ENCODE results near the gene HELZ. TPM values are rescaled to one million over a fixed set of nuclear protein-coding genes. Genes with fewer than 3 reads are reported as not detected.
"Not testable (repeated sequence)": the region's sequence is repeated elsewhere in the genome, so short reads cannot be mapped to it uniquely, and the experiment has no call there.

Gene HELZ
- total RNA-seq, 1 donor, result 247 TPM

DNA sequence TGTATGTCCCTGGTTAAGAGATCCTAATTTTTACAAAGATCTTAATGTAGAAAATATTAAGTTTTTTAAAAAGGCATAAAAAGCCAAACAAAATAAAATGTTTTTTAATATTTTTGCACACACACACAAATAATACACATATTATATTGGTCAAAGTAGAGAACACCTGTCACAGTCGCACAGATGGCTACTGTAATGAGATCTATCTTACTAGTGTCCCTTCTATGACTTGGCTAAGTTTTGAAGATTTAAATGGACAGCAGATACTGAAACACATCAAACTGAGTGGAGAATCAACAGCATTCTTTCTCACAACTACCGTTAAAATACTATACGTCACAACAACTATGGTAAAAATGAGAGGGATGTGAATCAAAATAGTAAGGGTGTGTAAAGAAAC, 83.4 kb downstream of the HELZ start:
- Histone ChIP-seq H3K4me1 (ENCODE audit: insufficient read depth, low read length) (peaks cover 24% of the 10 kb centered on the region), H3K27me3 (ENCODE audit: insufficient read depth, low read length) (no peaks in the 10 kb centered on the region), H3K9me3 (ENCODE audit: low read depth, low read length) (no peaks in the 10 kb centered on the region), H3K4me3 (ENCODE audit: low read length) (no peak overlapping the region)

DNA sequence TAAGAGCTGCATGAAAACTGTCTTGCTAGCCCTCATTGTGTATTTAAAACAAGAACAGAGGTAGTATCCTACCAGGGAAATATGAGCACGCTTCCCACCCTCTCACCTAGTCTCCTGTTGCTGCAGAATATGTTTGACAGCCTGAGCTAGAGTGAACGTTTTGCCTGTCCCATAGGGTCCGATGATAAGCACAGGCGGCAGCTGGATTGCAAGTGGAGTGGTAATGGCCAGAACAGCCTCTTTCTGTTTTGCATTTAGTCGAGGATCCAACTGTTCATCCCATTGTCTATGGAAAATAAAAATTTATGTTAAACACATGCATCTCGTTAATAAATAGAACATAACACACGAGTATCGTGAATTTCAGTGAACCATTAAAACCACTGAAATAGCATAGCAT, 84.2 kb downstream of the HELZ start:
- H3K9me3 ChIP-seq (ENCODE audit: low read depth, low read length), result no peaks in the 10 kb centered on the region
- peaks cover 21% of the 10 kb centered on the region for H3K4me1 ChIP-seq (ENCODE audit: insufficient read depth, low read length)
- no peaks in the 10 kb centered on the region for H3K27me3 ChIP-seq (ENCODE audit: insufficient read depth, low read length)
- no peak overlapping the region for H3K4me3 ChIP-seq (ENCODE audit: low read length)

DNA sequence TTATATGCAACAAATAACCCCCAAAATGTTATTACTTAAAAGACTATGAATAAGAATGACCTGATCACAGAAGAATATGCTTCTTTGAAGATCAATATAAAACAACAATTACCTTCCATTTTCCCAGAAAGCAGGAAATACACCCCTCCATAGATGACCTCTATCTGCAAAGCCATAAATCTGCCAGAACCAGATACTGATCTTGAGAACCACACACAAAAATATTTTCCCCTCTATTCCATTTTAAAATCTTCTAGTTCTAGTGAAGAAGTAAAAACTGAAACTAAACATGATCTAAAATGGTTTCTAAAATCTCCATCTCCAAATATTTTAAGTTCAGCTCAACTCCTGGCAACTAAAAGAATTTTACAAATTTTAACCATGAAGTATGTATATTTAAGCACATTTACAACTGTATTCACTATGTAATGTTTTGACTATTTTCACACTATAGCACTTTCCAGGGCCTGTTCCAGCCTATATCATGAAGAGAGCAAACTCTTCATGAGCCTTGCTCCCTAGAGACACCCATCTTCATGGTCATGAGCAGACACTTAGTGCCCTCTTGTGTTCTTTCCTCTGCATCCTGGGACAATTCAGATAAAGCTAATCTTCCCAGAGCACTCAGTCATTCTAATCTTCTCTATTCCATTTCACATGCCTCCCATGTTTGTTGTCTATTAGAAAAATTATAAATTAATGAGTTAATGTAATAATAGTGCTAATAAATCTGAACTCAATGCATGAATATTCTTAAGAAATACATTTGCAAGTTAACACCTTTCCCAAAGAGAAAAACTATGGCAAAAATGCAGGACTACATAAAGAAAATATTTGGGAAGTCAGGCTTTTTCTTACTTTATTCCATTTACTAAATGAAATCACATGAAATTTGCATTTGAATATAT, 87.0 kb downstream of the HELZ start:
- no peaks in the 10 kb centered on the region for H3K4me1 ChIP-seq (ENCODE audit: insufficient read depth, low read length)
- H3K9me3 ChIP-seq (ENCODE audit: low read depth, low read length), result no peaks in the 10 kb centered on the region
- no peaks in the 10 kb centered on the region for H3K27me3 ChIP-seq (ENCODE audit: insufficient read depth, low read length)
- no peak overlapping the region for H3K4me3 ChIP-seq (ENCODE audit: low read length)

DNA sequence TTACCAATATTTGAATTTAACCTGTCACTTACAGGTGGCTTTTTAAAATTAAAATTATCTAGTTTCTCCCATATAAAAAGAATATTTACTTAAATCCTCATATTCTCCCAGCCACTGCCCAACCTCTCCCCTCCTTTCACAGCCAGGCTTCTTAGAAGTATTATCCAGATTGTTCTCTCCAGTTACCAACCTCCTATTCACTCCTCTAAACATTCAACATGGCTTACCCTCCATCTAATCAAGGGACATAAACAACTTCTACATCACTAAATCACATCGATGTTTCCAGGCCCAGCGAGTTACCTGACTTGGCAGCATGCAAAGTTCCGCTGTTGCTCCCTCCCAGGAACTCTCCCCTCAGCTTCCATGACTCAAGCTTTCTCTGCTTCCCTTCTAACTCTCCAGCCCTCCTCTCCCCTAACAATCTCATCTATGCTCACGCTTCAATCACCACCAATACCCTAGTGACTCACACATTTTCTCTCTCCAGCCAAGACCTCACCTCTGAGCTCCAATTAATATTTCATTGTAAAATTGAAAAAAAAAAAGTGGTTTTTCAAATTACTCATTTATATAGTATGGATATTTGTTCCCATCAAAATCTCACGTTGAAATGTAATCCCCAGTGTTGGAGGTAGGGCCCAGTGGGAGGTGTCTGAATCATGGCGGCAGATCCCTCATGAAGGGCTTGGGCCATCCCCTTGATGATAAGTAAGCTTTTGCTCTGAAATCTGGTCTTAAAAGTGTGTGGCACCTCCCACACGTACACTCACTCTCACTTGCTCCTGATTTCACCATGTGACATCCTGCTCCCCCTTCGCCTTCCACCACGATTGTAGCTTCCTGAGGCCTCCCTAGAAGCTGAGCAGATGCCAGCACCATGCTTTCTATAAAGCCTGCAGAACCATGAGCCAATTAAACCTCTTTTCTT, 88.5 kb downstream of the HELZ start:
- no peaks in the 10 kb centered on the region for H3K27me3 ChIP-seq (ENCODE audit: insufficient read depth, low read length)
- H3K4me1 ChIP-seq (ENCODE audit: insufficient read depth, low read length), result no peaks in the 10 kb centered on the region
- no peaks in the 10 kb centered on the region for H3K9me3 ChIP-seq (ENCODE audit: low read depth, low read length)
- no peak overlapping the region for H3K4me3 ChIP-seq (ENCODE audit: low read length)

DNA sequence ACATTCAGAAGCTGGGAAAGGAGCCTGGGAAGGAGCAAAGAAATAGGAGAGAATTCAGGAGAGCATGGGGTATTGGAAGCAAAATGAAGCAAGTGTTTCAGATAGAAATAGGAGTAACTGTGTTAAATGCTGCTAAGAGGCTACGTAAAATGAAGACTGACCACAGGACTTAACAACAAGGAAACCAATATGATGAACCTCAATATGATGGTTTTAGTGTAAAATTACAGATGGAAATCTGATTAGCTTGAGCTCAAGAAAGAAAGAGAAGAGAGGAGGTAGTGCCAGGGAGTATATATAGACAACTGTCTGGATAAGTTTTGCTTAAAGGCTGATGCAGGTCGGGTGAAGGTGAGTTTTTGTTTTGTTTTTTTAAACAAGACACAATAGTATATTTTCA, 92.2 kb downstream of the HELZ start:
- H3K9me3 ChIP-seq (ENCODE audit: low read depth, low read length), result no peaks in the 10 kb centered on the region

DNA sequence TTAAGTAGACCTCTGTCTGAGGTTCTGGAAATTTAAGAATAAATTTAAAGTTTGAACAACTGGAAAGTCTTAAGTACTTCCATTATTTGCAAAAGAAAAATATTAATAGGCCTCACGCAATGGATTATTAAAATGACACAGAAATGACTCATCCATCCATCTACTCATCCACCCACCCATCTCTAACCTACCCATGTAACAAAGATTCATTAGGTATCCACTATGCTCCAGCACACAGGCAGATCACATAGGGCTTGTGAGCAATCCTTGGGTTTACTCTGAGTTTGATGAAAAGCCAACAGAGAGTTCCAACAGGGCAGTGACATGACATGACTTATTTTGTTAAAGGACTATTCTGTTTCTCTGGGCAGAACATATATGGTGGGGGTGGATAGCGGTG, 93.3 kb downstream of the HELZ start:
- Histone ChIP-seq H3K4me1 (ENCODE audit: insufficient read depth, low read length) (no peaks in the 10 kb centered on the region), H3K9me3 (ENCODE audit: low read depth, low read length) (no peaks in the 10 kb centered on the region), H3K4me3 (ENCODE audit: low read length) (no peak overlapping the region), H3K27me3 (ENCODE audit: insufficient read depth, low read length) (no peaks in the 10 kb centered on the region)

More for the DNA sequence above, 92.2 kb downstream of the HELZ start:
- Histone ChIP-seq H3K27me3 (ENCODE audit: insufficient read depth, low read length) (no peaks in the 10 kb centered on the region), H3K4me3 (ENCODE audit: low read length) (no peak overlapping the region), H3K4me1 (ENCODE audit: insufficient read depth, low read length) (no peaks in the 10 kb centered on the region)

DNA sequence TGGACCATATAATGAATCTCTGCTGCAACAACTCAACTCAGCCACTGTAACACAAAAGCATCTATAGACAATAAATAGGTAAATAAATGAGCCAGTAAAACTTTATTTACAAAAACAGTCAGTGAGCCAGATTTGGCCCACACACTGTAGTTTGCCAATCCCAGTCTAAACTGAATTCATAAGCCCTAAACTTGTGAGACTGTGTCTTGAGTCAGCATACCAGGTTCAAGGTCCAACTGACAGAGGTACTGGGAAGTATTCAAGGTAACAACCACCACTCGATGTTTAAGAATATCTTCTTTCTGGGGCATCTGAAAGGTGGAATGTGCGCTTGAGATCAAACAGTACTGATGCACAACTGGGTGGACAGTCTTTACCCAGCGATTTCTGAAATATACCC, 94.2 kb downstream of the HELZ start:
- no peak overlapping the region for H3K4me3 ChIP-seq (ENCODE audit: low read length)
- no peaks in the 10 kb centered on the region for H3K9me3 ChIP-seq (ENCODE audit: low read depth, low read length)
- no peaks in the 10 kb centered on the region for H3K4me1 ChIP-seq (ENCODE audit: insufficient read depth, low read length)
- no peaks in the 10 kb centered on the region for H3K27me3 ChIP-seq (ENCODE audit: insufficient read depth, low read length)

DNA sequence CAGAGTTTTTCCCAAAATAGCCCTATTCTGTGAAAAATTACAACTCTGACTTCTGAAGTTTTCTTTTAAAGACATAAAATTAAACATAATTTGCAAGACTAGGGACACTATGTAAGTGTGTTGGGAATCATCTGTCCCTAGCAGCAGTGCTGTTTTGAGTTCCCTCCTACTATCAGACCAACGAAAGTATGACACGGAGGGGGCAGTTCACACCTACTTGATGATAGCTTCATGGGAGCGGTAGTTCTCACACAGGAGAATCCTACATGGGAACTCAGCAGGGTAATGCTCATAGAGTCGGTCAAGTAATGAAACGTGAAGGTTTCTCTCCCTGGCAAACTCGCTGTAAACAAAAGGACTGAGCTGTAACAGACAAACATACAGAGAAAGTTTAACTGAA, 96.6 kb downstream of the HELZ start:
- no peak overlapping the region for H3K4me3 ChIP-seq (ENCODE audit: low read length)
- no peaks in the 10 kb centered on the region for H3K9me3 ChIP-seq (ENCODE audit: low read depth, low read length)
- no peaks in the 10 kb centered on the region for H3K27me3 ChIP-seq (ENCODE audit: insufficient read depth, low read length)
- no peaks in the 10 kb centered on the region for H3K4me1 ChIP-seq (ENCODE audit: insufficient read depth, low read length)

DNA sequence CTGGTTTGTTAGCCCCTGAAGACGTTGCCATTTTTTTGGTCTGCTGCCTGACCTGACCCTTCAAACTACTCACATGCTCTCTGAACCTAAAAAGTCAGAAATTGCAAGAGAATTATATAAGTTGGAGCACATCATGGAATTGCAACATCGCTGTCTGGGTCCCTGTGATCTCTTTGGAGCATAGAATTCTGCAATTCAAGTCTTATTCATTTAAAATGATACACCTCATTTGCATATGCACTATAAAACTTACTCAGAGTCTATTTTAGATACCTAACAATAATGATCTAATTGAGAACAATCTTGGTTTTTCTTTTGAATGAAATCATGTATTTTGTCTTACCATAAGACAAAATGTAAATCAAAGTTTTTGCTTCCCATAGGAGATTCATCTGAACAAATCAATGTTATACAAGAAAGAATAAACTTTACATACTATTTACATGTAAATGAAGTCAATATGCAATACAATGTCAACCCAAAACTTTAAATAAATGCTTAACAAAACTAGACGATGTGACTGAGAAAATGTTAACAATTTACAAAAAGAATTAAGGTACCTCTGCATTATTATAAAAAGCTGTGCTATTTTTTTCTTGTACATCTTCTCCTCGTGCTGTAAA, 99.7 kb downstream of the HELZ start:
- Histone ChIP-seq H3K4me1 (ENCODE audit: insufficient read depth, low read length) (peaks cover 3% of the 10 kb centered on the region), H3K9me3 (ENCODE audit: low read depth, low read length) (no peaks in the 10 kb centered on the region), H3K27me3 (ENCODE audit: insufficient read depth, low read length) (no peaks in the 10 kb centered on the region), H3K4me3 (ENCODE audit: low read length) (no peak overlapping the region)

DNA sequence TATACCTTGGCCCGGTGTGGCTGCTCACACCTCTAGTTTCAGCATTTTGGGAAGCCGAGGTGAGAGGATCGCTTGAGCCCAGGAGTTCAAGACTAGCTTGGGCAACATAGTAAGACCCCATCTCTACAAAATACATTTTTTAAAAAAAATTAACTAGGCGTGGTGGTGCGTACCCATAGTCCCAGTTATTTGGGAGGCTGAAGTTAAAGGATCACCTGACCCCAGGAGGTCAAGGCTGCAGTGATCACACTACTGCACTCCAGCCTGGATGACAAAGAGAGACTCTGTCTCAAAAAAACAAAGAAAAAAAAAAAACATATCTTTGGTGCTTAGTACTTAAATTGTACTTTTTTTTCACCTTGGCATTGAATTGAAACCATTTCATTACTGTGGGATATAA, 101.7 kb downstream of the HELZ start:
- Histone ChIP-seq H3K4me3 (ENCODE audit: low read length) (no peak overlapping the region), H3K27me3 (ENCODE audit: insufficient read depth, low read length) (no peaks in the 10 kb centered on the region), H3K9me3 (ENCODE audit: low read depth, low read length) (no peaks in the 10 kb centered on the region), H3K4me1 (ENCODE audit: insufficient read depth, low read length) (peaks cover 14% of the 10 kb centered on the region)

DNA sequence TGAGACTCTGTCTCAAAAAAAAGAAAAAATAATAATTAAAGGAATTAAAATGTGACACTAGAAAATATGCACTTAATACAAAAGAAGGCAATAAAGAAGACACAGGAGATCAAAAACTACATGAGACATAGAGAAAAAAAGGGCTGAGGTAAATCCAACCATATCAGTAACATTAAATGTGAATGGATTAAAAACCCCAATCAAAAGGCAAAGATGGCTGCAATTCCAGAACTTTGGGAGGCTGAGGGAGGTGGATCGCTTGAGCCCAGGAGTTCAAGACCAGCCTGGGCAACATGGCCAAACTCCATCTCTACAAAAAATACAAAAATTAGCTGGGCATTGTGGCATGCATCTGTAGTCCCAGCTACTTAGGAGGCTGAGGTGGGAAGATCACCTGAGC, 103.0 kb downstream of the HELZ start:
- not testable (repeated sequence) for H3K27me3 ChIP-seq (ENCODE audit: insufficient read depth, low read length); H3K4me3 ChIP-seq (ENCODE audit: low read length); H3K9me3 ChIP-seq (ENCODE audit: low read depth, low read length)
- H3K4me1 ChIP-seq (ENCODE audit: insufficient read depth, low read length), result peaks cover 15% of the 10 kb centered on the region

DNA sequence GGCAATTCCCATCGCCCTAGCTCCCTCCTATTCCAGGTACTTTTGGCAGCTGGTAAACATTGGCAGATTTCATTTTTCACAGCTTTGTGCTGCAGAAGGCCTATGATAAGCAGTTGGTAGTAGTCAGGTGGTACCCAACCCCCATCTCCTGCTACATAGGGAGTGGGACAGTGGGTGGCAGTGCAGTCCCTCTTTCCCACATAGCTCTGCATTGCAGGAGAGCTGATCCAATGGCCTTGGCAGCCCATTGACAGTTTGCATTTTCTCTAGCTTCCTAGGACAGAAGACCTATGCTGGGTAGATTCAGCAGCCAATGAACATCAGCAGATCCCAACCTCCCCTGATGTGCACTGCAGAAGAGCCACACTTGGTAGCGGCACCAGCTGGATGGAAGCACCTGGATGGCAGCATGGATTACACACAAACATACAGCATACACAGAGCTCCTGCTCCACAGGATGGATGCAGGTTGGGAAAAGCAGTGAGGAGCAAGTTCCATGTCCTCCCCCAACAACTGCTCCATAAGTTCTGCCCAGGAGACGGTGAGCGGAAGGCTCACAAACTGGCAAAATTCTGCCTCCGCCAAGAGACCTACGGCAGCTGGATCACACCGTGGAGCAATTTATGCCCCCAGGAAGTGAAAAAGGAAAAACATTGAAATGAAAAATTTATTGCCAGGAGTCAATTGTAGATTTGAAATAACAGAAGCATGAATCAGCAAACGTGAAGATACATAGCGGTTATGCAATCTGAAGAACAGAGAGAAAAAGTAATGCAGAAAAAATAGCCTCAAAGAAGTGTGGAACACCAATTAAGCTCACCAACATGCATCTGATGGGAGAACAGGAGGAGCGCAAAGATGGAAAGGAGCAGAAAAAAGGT, 105.0 kb downstream of the HELZ start:
- Histone ChIP-seq H3K9me3 (ENCODE audit: low read depth, low read length) (no peaks in the 10 kb centered on the region), H3K4me1 (ENCODE audit: insufficient read depth, low read length) (peaks cover 15% of the 10 kb centered on the region), H3K4me3 (ENCODE audit: low read length) (no peak overlapping the region), H3K27me3 (ENCODE audit: insufficient read depth, low read length) (no peaks in the 10 kb centered on the region)

DNA sequence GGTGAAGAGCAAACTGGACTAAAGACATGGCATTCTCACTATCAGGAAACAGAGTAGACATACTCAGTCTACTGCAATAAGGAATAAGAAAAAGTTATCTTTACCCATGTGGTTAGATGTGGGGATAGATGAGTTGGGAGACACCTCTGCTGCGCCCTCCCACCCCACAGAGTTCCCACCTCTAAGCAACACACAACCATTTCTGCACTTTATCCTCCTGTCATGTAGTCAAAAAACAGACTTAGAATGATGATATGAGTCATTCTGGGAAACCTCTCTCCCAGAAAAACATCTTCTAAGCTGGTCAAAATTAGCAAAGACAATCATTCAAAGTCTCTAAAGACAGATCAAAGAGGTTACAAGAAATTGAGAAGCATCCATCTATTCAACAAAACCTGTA, 105.7 kb downstream of the HELZ start:
- H3K9me3 ChIP-seq (ENCODE audit: low read depth, low read length), result no peaks in the 10 kb centered on the region
- no peaks in the 10 kb centered on the region for H3K27me3 ChIP-seq (ENCODE audit: insufficient read depth, low read length)
- peaks cover 15% of the 10 kb centered on the region for H3K4me1 ChIP-seq (ENCODE audit: insufficient read depth, low read length)
- H3K4me3 ChIP-seq (ENCODE audit: low read length), result no peak overlapping the region

DNA sequence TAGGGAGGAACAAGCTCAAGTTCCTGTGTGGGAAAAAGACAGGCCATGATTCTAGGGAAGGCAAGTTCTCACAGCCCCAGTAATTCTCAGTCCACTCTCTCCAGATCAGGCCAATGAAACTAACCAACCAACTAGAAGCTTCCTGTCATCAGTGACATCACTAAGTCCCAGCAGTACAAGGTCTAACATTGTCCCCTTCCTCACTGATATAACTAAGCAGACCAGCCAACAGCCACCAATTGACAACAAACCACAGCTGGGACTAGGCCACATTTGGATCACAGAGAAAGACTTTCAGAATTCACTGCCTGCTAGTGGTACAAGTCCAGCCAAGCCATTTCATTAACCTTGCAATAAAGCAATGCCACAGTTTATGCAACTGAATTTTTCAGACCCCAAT, 106.6 kb downstream of the HELZ start:
- Histone ChIP-seq H3K27me3 (ENCODE audit: insufficient read depth, low read length) (no peaks in the 10 kb centered on the region), H3K4me1 (ENCODE audit: insufficient read depth, low read length) (peaks cover 15% of the 10 kb centered on the region), H3K4me3 (ENCODE audit: low read length) (no peak overlapping the region), H3K9me3 (ENCODE audit: low read depth, low read length) (no peaks in the 10 kb centered on the region)
